GM19240 (cell line): ENCODE measurements around the gene TOP2A.

Experiments used
- DNase-seq: peaks from one replicate; pipeline ENCODE4 v3.0.0; 2011; ENCODE audit warnings: low spot score; ENCODE audit not compliant: insufficient read length

The TOP2A gene, protein sequence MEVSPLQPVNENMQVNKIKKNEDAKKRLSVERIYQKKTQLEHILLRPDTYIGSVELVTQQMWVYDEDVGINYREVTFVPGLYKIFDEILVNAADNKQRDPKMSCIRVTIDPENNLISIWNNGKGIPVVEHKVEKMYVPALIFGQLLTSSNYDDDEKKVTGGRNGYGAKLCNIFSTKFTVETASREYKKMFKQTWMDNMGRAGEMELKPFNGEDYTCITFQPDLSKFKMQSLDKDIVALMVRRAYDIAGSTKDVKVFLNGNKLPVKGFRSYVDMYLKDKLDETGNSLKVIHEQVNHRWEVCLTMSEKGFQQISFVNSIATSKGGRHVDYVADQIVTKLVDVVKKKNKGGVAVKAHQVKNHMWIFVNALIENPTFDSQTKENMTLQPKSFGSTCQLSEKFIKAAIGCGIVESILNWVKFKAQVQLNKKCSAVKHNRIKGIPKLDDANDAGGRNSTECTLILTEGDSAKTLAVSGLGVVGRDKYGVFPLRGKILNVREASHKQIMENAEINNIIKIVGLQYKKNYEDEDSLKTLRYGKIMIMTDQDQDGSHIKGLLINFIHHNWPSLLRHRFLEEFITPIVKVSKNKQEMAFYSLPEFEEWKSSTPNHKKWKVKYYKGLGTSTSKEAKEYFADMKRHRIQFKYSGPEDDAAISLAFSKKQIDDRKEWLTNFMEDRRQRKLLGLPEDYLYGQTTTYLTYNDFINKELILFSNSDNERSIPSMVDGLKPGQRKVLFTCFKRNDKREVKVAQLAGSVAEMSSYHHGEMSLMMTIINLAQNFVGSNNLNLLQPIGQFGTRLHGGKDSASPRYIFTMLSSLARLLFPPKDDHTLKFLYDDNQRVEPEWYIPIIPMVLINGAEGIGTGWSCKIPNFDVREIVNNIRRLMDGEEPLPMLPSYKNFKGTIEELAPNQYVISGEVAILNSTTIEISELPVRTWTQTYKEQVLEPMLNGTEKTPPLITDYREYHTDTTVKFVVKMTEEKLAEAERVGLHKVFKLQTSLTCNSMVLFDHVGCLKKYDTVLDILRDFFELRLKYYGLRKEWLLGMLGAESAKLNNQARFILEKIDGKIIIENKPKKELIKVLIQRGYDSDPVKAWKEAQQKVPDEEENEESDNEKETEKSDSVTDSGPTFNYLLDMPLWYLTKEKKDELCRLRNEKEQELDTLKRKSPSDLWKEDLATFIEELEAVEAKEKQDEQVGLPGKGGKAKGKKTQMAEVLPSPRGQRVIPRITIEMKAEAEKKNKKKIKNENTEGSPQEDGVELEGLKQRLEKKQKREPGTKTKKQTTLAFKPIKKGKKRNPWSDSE (N-terminal part only)

DNA sequence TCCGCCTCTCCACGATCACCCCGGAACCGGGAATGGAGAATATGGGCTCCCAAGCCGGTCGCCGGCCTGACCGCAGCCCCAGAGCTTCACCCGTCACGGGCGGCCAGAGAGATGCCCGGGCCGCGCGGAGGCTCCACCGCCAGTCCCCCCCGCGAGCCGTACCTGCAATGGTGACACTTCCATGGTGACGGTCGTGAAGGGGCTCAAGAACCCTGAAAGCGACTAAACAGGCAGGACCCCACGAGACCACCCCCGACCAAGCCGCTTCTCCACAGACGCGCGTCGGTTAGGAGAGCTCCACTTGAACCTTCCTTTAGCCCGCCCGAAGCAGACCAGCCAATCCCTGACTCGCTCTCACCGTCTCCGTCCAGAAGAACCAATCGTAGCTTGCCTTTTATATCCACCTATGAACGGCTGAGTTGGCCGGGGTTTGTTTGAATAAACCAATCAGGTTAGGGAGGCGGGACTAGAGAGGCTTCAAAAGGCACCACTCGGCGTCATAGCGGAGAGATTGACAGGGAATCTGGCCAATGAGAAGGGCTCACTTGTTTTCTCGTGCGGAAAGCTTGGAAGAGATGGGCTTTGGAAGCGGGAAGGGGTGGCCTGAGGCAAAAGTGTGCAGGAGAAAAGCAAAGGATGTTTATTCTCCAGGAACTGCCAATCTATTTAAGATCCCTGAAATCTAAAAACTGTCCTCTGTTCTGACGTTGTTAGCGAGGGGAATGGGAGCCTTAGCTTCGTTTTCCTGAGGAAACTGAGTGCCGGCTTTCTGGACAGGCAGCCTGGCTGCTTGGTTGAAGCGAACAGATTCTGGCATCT is at the start of gene TOP2A:
TSS of gene TOP2A (minus strand) at position 288 of the 819 bp plus-strand sequence. CDS start at position 183, 105 bp downstream.
- peak; percentile 97 for DNase-seq

DNA sequence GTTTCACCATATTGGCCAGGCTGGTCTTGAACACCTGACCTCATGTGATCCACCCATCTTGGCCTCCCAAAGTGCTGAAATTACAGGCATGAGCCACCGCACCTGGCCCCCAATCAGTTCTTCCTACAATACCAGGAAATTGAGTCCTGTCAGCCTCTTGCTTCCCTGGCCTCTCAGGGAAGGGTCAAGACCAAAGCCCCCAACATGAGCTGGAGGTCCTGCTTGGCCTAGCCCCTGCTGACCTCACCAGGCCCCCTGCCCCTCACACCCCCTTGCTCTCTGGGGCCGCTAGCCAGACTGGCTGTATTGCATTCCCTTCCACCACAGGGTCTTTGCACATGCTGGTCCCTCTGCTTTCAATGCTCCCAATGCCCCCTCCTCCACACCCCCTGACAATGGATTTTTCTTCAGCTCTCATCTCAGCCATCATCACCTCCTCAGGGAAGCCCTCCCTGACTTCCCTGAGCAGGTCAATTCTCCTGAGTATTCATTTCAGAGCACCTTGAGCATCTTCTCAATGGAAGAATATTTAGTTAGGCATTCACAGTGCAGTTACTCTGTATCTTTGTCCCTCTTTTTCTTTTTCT is 49.7 kb upstream of the TOP2A start:
- DNase-seq: no peak

DNA sequence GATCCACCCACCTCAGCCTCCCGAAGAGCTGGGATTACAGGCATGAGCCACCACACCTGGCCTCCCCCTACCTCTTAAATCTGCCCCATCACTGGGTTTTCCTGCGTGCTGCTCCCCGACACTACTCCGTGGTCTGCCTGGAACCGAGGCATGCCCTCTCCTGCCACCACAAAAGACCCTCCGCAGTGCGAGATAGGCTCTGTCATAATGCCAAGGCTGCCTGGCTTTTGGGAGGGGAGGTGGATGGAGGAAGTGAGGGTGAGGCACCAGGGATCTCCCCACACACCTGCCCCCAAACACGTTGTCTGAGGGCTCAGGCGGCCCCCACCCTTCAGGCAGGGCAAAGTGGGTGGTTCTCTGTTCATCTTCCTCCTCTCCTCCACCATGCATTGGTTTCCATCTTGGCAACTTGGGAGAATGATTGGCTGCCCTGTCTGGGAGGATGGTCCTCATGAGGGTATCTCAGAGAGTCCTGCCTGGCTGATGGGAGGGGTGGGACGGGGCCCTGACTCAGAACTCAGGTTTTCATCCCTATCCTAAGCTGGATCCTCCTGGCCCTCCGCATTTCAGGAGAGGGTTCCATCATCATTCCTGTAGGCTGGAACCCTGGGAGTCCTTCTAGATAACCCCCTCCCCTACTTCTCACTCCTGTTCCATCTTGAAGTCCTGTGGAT is 48.7 kb upstream of the TOP2A start:
- no peak for DNase-seq

DNA sequence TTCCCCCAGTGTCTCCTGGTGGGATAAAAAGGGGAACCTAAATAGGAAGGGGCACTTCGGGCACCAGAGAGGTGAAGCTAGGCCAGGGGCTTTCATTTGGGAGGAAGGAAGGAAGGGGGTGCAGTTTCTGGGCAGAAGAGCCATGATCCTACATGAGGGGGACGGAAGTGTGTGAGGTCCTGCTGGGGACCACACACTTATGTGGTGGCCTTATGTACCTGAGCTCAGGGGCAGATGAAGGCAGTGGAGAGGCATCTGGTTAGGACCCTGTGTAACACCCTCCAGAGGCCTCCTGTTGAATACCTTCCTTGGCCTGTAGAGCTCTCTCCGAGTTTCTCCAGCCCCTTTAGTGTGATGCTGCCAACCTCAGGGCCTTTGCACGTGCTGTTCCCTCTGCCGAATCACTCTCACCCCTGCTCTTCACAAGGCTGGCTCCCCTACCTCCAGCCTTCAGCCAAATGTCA is 46.7 kb upstream of the TOP2A start:
- no peak for DNase-seq

DNA sequence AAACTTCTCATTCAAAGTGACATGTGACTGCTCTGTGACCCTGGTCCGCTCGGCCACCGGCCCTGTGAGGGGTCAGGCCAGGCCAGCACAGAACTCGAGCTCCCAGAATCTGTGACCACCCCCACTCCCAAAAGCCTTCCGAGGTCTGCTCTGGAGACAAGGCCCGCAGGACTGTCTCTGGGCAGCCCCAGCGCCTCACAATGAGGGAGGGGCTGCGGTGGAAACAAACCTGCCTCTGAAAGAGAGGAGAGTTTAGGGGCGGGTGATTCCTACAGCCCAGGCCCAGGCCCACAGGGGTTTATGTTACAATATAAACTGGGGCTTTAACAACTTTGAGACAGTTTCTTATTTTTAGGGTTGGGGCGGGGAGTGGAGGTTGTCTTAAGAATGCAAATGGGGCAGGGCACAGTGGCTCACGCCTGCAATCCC is 45.4 kb upstream of the TOP2A start:
- DNase-seq: no peak

DNA sequence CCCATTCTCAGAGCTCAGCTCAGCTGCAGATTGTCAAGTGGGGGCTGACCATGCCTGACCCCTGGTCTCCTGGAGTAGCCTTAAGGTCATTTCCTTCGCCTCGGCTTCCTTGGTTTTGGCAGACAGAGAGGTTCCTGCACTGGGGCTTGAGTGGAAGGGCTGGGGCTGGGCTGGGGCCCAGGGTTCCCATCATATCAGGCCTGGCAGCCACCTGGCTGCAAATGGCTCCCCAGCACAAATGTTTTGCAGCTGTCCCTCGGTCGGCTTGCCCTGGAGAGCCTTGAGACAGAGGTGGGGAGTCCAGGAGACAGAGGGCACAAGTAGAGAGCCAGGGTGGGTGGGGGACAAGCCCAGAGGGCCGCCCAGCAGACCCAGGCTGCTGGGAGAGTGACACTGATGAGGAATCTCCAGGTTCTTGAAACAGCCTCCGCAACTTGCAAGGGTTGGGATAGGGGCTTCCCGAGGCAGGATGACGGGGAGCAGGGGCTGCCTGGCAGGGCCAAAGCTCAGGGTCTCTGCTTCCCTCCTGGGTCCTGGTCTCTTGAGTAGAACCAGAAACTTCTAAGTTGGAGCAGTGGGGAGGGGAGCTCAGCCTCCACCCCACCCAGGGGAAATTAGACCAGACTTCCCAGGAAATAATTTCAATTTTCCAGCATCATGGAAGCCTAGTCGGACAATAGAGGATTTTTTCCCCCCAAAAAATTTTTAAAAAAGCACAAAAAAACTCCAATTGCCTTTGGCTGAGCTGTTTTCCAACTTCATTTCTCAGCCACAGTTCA is 44.8 kb upstream of the TOP2A start:
- no peak for DNase-seq

DNA sequence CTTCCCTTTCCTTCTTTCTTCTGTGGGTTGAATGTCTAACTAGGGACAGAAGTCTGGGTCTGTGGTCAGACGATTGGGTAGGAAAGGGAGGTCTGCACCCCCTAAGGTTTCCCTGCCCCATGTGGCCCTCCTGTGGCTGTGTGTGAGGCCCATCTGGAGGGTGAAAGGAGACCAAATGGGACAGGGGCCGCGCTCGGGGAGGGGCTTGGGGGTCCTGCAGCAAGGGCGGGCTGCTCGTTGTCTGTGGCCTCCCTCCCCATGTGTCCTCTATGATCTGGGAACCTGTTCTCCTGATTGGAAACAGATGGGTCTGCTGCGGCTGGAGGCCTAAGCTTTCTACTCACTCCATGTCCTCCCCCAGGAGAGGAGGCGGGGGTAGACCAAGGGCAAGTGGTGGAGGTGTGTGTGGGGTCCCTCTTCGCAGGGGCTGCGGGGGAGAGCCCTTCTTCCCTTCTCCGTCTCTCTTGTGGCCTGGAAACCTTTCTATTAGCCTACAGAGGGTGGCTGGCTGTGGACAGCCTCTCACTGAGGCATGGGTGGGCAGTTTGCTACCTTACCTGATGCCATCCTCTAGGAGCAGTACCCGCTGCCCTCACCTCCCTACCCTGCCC is 44.1 kb upstream of the TOP2A start:
- no peak for DNase-seq

DNA sequence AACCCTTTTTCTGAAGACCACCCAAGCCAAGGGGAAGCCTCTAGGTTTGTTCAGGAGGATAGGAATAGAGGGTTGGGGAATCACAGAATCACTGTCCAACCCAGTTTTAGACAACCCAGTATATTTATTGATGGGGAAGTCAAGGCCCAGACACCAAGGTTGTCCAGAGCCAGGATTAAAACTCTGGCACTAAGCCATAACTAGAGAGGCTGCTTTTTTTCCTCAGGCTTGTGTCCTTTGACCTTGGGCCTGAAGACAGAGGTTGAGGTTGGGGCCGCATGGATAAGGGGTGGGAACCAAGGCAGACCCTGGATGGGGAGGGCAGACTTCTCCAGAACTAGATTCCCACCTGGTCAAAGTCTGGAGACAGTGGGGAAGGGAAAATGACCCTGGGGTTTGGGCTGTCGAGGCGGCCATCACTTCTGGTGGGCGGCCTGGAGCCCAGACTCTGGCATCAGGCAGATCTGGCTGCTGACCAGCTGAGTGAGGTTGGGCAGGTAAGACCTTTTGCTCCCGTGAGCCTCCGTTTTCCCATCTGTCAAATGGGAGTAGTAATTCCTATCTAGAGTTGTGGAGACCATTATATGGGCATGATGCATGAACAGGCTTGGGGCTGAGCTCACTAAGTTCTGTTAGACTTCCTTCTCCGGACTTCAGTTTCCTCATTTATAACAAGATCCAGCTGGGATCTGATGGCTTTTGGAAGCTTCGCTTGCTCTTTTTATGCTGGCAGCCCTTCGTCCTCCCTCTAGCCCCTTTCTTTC is 43.5 kb upstream of the TOP2A start:
- no peak for DNase-seq

DNA sequence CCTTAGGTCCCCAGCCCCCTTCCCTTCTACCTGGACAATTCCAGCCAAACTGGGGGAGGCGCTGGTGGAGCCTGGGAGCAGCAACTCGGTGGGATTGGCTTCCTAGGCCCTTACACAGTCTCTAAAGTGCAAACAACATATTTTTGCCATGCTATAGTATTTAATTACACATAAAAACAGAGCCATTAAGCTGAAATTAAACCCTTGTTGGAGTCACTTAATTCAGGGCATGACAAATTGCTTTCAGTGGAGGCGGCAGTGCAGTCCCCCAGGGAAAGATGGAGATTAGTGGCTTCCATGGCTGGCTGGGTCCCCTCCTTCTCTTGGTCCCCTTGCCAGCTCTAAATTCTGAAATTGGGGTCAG is 42.9 kb upstream of the TOP2A start:
- no peak for DNase-seq

DNA sequence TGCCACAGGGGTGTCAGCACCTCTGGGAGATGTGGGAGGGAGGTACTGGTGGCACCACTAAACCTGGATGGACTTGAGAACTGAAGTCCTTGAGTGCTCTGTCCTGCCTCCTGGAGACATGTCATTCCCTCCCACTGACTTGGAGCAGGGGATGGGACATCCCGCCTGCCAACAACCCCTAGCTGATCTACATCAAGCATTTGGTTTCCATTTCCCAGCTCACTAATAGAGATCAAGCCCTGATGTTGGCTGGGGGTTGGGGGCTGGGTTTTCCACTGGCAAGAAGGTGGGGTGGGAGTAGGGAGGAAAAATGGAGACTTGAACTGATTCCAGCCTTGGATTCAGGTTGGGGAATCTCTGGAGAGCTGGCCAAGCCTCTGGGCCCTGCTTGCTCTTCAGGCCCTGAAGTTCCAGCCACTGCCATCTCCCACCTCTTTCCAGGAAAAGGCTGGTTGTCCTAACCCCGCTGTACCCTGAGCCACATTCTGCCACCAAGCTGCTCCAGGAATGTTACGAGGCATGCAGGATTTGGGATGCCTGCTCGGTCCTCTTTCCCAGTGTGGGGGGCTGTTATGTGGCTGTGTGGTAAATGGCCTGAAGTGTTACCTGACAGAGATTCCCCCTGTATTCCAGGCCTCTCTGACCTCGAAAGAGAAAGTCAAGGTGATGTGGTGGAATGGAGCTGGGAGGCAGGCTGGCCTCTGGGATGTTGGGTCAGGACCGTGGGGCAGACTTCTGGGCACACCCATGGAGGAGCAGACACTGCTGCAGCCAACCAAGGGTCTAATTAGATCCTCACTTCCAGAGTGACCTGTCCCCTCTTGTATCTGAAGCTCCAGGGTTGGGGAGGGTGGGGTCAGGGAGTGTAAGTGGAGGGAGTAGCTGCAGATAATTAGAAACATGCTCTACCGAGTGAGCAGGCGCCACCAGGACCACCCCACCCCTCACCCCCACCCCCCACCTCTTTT is 42.2 kb upstream of the TOP2A start:
- no peak for DNase-seq

DNA sequence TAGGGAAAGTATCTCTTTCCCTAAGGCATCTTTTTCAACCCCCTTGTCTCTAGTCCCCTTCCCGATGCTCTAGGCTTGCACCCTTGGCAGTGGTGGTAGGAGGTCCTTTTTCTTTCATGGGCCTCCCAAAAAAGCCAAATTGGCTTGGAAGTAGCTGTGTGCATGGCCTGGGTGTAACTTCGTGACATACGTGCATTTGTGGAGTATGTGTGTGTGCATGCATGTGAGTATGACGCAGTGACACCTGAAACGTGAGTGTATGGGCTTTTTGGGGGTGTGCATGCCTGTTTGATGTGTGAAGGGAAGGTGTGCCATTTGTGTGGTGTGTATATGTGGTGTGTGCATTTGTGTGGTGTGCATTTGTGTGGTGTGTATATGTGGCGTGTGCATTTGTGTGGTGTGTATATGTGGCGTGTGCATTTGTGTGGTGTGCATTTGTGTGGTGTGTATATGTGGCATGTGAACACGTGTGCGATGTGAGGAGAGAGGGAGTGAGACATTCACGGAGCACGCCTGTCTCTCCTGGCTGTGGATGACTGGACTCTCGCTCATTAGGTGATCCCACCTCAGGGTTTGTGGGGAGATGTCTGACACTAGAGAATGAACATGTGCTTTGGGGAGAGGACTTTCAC is 41.3 kb upstream of the TOP2A start:
- DNase-seq: no peak

DNA sequence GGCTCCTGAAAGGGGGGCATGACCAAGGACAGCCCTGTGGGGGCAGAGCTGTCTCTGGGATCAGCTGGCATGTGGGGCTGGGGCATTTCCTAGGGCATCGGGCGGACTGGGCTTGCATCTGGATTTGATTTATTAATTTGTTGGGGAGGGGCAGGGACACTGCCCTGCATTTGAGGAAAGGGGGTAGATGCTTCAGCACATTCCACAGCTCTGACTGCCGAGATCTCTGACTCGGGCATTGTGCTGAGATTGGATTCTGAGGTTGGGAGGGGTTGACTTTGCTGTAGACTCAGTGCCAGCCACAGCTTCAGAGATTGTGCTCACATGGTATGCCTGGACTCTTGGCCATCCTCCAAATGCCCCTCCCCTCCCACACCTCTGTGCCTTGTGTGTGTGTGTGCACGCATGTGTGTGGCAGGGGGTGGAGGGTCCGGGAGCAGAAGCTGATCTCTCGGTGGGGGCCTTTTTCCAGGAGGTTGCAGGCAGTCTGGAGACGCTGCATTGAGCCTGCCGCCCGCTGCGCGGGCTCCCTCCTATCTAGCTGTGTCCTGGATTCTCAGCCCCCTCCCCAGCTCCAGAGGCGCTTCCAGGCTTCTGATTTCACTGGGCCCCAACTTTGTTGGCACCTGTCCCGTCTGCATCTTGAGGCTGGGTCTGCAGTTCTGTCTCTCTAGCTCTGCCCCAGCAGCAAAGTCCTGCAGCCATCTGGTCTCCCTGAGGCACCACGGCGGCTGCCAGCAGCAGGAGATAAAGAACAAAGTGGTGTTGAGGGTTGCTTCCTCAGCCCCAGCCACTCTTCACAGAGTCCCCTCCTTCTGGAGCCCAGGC is 40.5 kb upstream of the TOP2A start:
- DNase-seq: no peak

DNA sequence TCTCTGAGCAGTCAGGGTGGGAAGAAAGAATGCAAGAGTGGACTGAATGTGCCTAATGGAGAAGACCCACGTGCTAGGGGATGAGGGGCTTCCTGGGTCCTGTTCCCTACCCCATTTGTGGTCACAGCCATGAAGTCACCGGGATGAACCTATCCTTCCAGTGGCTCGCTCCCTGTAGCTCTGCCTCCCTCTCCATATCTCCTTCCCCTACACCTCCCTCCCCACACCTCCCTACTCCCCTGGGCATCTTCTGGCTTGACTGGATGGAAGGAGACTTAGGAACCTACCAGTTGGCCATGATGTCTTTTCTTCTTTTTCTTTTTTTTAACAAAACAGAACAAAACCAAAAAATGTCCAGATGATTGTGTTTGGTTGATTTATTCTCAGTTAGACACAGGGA is 39.7 kb upstream of the TOP2A start:
- DNase-seq: no peak

DNA sequence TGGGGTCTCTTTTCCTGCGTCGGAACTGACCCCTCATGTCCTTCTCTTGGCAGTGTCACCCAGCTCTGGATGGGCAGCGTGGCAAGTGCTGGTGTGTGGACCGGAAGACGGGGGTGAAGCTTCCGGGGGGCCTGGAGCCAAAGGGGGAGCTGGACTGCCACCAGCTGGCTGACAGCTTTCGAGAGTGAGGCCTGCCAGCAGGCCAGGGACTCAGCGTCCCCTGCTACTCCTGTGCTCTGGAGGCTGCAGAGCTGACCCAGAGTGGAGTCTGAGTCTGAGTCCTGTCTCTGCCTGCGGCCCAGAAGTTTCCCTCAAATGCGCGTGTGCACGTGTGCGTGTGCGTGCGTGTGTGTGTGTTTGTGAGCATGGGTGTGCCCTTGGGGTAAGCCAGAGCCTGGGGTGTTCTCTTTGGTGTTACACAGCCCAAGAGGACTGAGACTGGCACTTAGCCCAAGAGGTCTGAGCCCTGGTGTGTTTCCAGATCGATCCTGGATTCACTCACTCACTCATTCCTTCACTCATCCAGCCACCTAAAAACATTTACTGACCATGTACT is 38.8 kb upstream of the TOP2A start:
- no peak for DNase-seq

DNA sequence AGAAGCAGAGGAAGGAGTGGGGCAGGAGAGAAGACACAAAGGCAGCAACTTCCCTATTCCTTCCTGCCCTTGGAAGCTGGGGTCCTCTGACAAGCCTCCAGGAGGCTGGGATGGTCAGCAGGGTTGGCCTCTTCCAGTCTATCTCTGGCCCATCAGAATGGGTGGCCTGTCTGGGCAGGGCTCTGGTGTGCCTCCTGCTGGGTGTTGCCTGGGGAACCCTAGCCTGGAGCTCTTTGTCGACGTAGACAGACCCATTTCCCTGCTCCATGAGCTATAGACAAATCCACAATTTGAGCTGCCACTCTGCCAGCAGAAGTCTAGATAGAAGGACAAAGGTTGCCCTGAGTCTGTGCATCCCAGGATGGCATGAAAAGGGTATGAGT is 36.9 kb upstream of the TOP2A start:
- no peak for DNase-seq
